HG02623 (cell line): ENCODE data around the gene GARS1.
"Not testable (repeated sequence)": the region's sequence is repeated elsewhere in the genome, so short reads cannot be mapped to it uniquely, and the experiment has no call there.

Experiments used
- ATAC-seq: cut with Tn5 transposase; IDR thresholded peaks from one replicate; pipeline ENCODE4 v1.9.1; 2021; ENCODE audit warnings: moderate library complexity; ENCODE audit not compliant: unreplicated experiment

GARS1 gene

GRCh38 chr7:30570238-30570637, 24.4 kb upstream of the GARS1 start:
- not testable (repeated sequence) for ATAC-seq

GRCh38 chr7:30572212-30572841, 22.4 kb upstream of the GARS1 start:
- ATAC-seq = no peak

- ATAC-seq = no peak
These were observed 18.8 kb upstream of the GARS1 start for GRCh38 chr7:30575910-30576309.

- no peak for ATAC-seq
These were observed 11.5 kb upstream of the GARS1 start for GRCh38 chr7:30583181-30583580.

GRCh38 chr7:30584415-30584814, 10.3 kb upstream of the GARS1 start:
- no peak for ATAC-seq

GRCh38 chr7:30584965-30585364, 9.7 kb upstream of the GARS1 start:
- ATAC-seq = no peak

GRCh38 chr7:30585675-30586074, 9.0 kb upstream of the GARS1 start:
- ATAC-seq = no peak

GRCh38 chr7:30587547-30587946, 7.1 kb upstream of the GARS1 start:
- ATAC-seq = not testable (repeated sequence)

- ATAC-seq = no peak
These were observed 5.6 kb upstream of the GARS1 start for GRCh38 chr7:30589111-30589510.

- peak; percentile 32 for ATAC-seq
These were observed 584 bp upstream of the GARS1 start for GRCh38 chr7:30594048-30594539.

GRCh38 chr7:30595436-30596013, 847 bp downstream of the GARS1 start:
- ATAC-seq = no peak

- no peak for ATAC-seq
These were observed 1.4 kb downstream of the GARS1 start for GRCh38 chr7:30596014-30596641.

GRCh38 chr7:30596721-30597120, 2.0 kb downstream of the GARS1 start:
- no peak for ATAC-seq

GRCh38 chr7:30598121-30598876, 3.6 kb downstream of the GARS1 start:
- no peak for ATAC-seq

GRCh38 chr7:30604901-30605300, 10.2 kb downstream of the GARS1 start:
- ATAC-seq = no peak

GRCh38 chr7:30605832-30606231, 11.2 kb downstream of the GARS1 start:
- no peak for ATAC-seq

- no peak for ATAC-seq
These were observed 18.1 kb downstream of the GARS1 start for GRCh38 chr7:30612658-30613265.

- no peak for ATAC-seq
These were observed 19.0 kb downstream of the GARS1 start for GRCh38 chr7:30613366-30614325.

- ATAC-seq = no peak
These were observed 21.6 kb downstream of the GARS1 start for GRCh38 chr7:30616318-30616717.

GRCh38 chr7:30617359-30617758, 22.7 kb downstream of the GARS1 start:
- no peak for ATAC-seq
